Urinary bladder (tissue), 4 donors: ENCODE measurements around the gene IGLL1. TPM values are rescaled to one million over a fixed set of nuclear protein-coding genes. Genes with fewer than 3 reads are reported as not detected.
"Not testable (repeated sequence)": the region's sequence is repeated elsewhere in the genome, so short reads cannot be mapped to it uniquely, and the experiment has no call there.

ENCODE experiments used
- DNase-seq: peaks from one replicate; pipeline ENCODE4 v3.0.0-alpha.2; 2015; ENCODE audit errors: extremely low spot score
- H3K27ac ChIP-seq: one replicate; pipeline ENCODE4 v1.5.1; 2013; ENCODE audit warnings: low read depth, mild to moderate bottlenecking, moderate library complexity
- H3K36me3 ChIP-seq: one replicate; pipeline ENCODE4 v1.6.1; 2013; ENCODE audit warnings: mild to moderate bottlenecking, moderate library complexity; ENCODE audit not compliant: insufficient read depth
- H3K4me1 ChIP-seq: one replicate; pipeline ENCODE4 v1.6.1; 2013; ENCODE audit warnings: mild to moderate bottlenecking, moderate library complexity; ENCODE audit not compliant: insufficient read depth
- H3K4me3 ChIP-seq: one replicate; pipeline ENCODE4 v1.5.1; 2013; ENCODE audit warnings: low read depth, low read length
- WGBS: extraction: QIAGEN DNeasy Blood & Tissue Kit; methylation state at CpG from one replicate; pipeline ENCODE4 v1.1.7; 2013; 5-methylcytosine and 5-hydroxymethylcytosine counted together
- polyA plus RNA-seq: library from polyadenylated mRNA; stranded (reverse); fragments of 200-250 nt; gene quantifications from one replicate; pipeline ENCODE4 v1.2.3, GENCODE V29; 2013
- total RNA-seq: library from RNA; depleted of rRNA; stranded (reverse); fragments of >200 nt; gene quantifications from one replicate; pipeline ENCODE4 v1.2.3, GENCODE V29; 2014
- donor health status: healthy with polysubstance abuse.
- donor health status: healthy.

The IGLL1 gene
- total and polyA plus RNA-seq, 2 donors: not detected

GRCh38 chr22:23537416-23537815 is 42.7 kb downstream of the IGLL1 start:
- no peaks in the 10 kb centered on the region for H3K36me3 ChIP-seq
- no peaks in the 10 kb centered on the region for H3K4me1 ChIP-seq
- no peak overlapping the region for H3K27ac ChIP-seq
- no peak overlapping the region for H3K4me3 ChIP-seq
- WGBS: 66% methylated on average over 11 of the region's 11 CpGs
- no peak for DNase-seq

GRCh38 chr22:23536821-23537345 is 43.2 kb downstream of the IGLL1 start:
- WGBS: 84% methylated on average over 17 of the region's 17 CpGs
- Histone ChIP-seq H3K4me1 (no peaks in the 10 kb centered on the region), H3K27ac (no peak overlapping the region), H3K4me3 (no peak overlapping the region), H3K36me3 (no peaks in the 10 kb centered on the region)
- no peak for DNase-seq

GRCh38 chr22:23535790-23536661 is 44.1 kb downstream of the IGLL1 start:
- WGBS: 77% methylated on average over 5 of the region's 5 CpGs
- DNase-seq: not testable (repeated sequence)
- H3K27ac ChIP-seq: peak overlapping the region; percentile 4

GRCh38 chr22:23534851-23535717 is 45.0 kb downstream of the IGLL1 start:
- Histone ChIP-seq H3K4me3 (no peak overlapping the region), H3K36me3 (no peaks in the 10 kb centered on the region), H3K4me1 (no peaks in the 10 kb centered on the region), H3K27ac (peak overlapping the region; percentile 4)
- no peak for DNase-seq
- WGBS: 92% methylated on average over 29 of the region's 29 CpGs

More at GRCh38 chr22:23535790-23536661, 44.1 kb downstream of the IGLL1 start:
- not testable (repeated sequence) for H3K4me1 ChIP-seq, H3K36me3 ChIP-seq, H3K4me3 ChIP-seq

GRCh38 chr22:23534201-23534850 is 45.8 kb downstream of the IGLL1 start:
- no peaks in the 10 kb centered on the region for H3K4me1 ChIP-seq
- WGBS: 87% methylated on average over 10 of the region's 10 CpGs
- H3K27ac ChIP-seq: no peak overlapping the region
- no peak overlapping the region for H3K4me3 ChIP-seq
- no peaks in the 10 kb centered on the region for H3K36me3 ChIP-seq
- no peak for DNase-seq

- Histone ChIP-seq H3K27ac (no peak overlapping the region), H3K4me3 (no peak overlapping the region), H3K36me3 (no peaks in the 10 kb centered on the region), H3K4me1 (no peaks in the 10 kb centered on the region)
- 61% methylated on average over 8 of the region's 8 CpGs for WGBS
- DNase-seq: no peak
Measured at GRCh38 chr22:23533771-23534191, 46.3 kb downstream of the IGLL1 start.

GRCh38 chr22:23533328-23533762 is 46.7 kb downstream of the IGLL1 start:
- Histone ChIP-seq H3K4me1 (no peaks in the 10 kb centered on the region), H3K4me3 (no peak overlapping the region), H3K36me3 (no peaks in the 10 kb centered on the region), H3K27ac (no peak overlapping the region)
- no peak for DNase-seq
- WGBS: 50% methylated on average over 9 of the region's 9 CpGs

GRCh38 chr22:23532731-23533130 is 47.4 kb downstream of the IGLL1 start:
- Histone ChIP-seq H3K36me3 (no peaks in the 10 kb centered on the region), H3K4me3 (no peak overlapping the region), H3K4me1 (no peaks in the 10 kb centered on the region), H3K27ac (no peak overlapping the region)
- 87% methylated on average over 5 of the region's 5 CpGs for WGBS
- no peak for DNase-seq

GRCh38 chr22:23531966-23532705 is 48.0 kb downstream of the IGLL1 start:
- H3K27ac ChIP-seq: no peak overlapping the region
- no peaks in the 10 kb centered on the region for H3K36me3 ChIP-seq
- H3K4me3 ChIP-seq: no peak overlapping the region
- 85% methylated on average over 13 of the region's 13 CpGs for WGBS
- no peaks in the 10 kb centered on the region for H3K4me1 ChIP-seq
- DNase-seq: no peak

GRCh38 chr22:23531283-23531956 is 48.7 kb downstream of the IGLL1 start:
- DNase-seq: no peak
- Histone ChIP-seq H3K36me3 (no peaks in the 10 kb centered on the region), H3K4me3 (no peak overlapping the region), H3K27ac (no peak overlapping the region), H3K4me1 (no peaks in the 10 kb centered on the region)
- WGBS: 91% methylated on average over 24 of the region's 24 CpGs

GRCh38 chr22:23530766-23531282 is 49.3 kb downstream of the IGLL1 start:
- no peak for DNase-seq
- Histone ChIP-seq H3K4me1 (no peaks in the 10 kb centered on the region), H3K4me3 (no peak overlapping the region), H3K36me3 (no peaks in the 10 kb centered on the region), H3K27ac (no peak overlapping the region)
- 90% methylated on average over 7 of the region's 7 CpGs for WGBS

- no peaks in the 10 kb centered on the region for H3K4me1 ChIP-seq
- DNase-seq: no peak
- H3K36me3 ChIP-seq: no peaks in the 10 kb centered on the region
- H3K27ac ChIP-seq: no peak overlapping the region
- H3K4me3 ChIP-seq: no peak overlapping the region
- 76% methylated on average over 2 of the region's 2 CpGs for WGBS
Measured at GRCh38 chr22:23530106-23530505, 50.0 kb downstream of the IGLL1 start.
